ENCODE results near the gene ENTPD2.
"Not testable (repeated sequence)": the region's sequence is repeated elsewhere in the genome, so short reads cannot be mapped to it uniquely, and the experiment has no call there.

ENTPD2 gene

DNA sequence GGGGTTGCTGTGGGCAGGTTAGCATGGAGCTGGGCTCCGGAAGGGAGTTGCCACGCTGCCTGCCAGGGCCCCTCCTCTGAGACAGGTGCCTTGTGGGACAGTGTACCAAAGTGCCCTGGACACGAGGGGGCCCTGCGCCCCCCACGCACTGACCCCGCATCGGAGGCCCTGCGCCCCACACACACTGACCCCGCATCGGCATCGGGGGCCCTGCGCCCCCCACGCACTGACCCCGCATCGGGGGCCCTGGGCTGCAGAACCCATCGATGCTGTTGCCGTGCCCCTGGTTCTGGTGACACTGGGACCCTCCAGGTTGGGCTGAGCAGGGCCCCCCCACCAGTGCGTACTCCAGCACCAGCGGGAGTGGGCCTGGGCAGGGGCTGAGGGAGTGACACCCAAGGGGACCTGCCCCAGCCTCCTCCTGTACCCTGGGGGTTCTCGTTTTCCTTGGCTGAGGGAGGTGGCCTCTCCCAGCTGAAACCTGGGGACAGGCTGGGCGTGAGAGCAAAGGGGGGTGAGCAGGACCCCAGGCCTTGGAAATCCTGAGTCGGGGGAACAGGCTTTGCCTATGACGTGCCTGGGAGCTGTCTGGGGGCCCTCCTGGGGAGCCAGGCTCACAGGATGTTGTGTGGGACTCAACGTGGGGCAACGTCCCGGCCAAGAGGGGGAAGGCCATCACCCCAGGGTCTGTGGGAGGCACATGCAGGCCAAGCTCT, 9.6 kb upstream of the ENTPD2 start:
- DNase-seq = no peak

- DNase-seq = not testable (repeated sequence)
These were observed 8.9 kb upstream of the ENTPD2 start for GRCh38 chr9:137062798-137063197.

- DNase-seq = no peak
These were observed 8.5 kb upstream of the ENTPD2 start for GRCh38 chr9:137062384-137062783.

DNA sequence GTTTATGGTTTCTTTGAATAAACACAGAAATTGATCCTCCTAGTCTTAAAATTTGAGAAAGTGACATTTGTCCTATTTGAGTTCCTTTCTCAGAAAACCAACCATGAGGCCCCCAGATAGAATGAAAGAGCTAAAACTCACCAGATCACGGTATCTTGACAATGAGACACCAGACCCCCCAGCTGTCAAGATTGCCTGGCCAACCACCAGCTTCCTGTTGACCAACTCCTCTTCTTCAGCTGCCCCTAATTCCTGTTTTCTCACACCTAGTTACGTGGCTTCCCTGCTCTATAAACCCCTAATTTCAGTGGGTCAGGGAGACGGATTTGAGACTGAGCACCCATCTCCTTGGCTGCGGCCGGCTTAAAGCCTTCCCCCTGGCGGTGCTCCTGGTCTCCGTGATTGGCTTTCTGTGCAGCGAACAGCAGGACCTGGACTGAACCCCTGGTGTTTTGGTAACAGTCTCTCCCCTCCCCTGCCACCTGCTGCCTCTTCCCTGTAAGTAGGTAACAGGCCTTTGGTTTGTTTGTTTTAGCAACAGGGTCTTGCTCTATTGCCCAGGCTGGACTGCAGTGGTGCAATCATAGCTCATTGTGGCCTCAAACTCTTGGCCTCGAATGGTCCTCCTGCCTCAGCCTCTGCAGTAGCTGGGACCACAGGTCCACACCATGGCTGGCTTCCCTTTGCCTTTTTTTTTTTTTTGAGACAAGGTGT, 4.8 kb upstream of the ENTPD2 start:
- no peak for DNase-seq

DNA sequence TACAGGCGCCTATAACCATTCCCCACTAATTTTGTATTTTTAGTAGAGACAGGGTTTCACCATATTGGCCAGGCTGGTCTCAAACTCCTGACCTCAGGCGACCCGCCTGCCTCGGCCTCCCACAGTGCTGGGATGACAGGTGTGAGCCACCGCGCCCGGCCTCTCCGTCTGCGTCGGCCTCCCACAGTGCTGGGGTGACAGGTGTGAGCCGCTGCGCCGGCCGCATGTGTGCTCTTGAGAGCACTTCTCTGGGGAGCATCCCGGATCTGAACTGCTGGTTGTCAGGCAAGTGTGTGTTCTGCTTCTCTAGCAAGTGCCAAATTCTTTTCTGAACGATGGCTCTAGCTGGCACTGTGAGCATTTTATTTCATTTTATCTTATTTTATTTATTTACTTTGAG, 3.7 kb upstream of the ENTPD2 start:
- no peak for DNase-seq

DNA sequence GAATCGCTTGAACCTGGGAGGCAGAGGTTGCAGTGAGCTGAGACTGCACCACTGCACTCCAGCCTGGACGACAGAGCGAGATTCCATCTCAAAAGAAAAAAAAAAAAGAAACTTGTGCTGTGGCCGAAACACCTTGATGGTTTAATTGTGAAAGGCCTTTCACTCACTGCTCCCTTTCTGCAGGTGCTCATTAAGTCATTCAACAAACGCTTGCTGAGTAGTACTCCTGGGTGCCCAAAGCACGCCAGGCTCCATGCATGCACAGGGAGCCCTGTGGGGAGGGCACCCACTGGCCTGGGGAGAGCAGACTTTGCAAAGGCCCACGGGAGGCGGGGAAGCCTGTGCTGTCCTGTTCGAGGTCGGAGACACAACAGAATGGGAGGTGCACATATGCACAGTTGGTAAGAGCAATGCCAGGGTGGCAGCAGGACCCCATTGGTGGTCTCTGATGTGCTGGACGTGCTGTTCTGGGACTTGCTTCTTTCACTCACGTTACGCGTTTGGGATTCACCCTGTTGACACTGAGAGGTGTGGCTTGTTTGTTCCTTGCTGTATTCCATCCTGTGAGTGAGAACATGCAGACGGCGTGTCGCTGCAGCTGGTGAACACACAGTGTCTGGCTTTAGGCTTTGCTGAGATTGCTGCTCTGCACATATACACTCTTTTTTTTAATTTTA, 3.0 kb upstream of the ENTPD2 start:
- DNase-seq = no peak

GRCh38 chr9:137055385-137056364, 1.8 kb upstream of the ENTPD2 start:
- no peak for DNase-seq

DNA sequence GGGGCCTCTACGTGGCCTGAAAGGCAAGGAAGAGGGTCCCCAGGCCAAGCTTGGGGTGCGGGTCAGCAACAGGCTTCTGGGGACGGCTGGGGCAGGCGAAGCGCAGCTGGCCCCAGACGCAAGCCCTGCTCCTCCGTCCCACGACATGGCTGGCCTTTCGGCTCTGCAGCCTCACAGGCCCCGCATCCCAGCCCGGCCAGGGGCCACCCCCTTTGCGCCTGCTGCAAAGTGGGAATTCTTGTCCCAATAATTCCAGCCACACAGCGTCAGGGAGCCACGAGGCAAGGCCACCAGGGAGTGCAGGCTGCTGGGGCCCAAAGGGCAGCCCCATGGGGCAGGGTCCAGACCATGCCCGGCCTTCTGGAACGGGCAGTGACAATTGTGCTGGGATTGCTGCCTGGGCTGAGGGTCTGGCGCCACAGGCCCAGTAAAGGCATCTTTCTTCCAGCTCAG, 1.1 kb upstream of the ENTPD2 start:
- DNase-seq = no peak

- DNase-seq = no peak
These were observed 590 bp downstream of the ENTPD2 start for GRCh38 chr9:137052998-137053943.

DNA sequence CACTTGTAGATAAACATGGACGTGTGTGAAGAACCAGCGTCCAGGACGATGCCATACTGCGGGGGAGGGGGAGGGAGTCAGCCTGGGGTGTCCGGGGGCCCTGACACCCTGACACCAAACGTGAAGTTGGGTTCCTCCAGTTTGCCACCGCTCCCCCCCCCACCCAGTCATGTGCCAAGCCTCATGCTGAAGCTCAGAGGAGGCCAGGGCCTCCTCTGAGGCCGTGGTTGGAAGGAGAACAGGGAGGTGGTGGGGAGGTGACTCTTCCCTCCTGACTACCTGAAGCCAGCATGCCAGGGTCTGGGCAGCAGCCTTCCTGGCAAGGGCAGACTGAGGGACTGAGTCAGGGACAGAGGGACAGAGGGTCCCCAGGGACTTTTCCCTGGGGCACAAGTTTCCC, 1.6 kb downstream of the ENTPD2 start:
- DNase-seq = no peak

DNA sequence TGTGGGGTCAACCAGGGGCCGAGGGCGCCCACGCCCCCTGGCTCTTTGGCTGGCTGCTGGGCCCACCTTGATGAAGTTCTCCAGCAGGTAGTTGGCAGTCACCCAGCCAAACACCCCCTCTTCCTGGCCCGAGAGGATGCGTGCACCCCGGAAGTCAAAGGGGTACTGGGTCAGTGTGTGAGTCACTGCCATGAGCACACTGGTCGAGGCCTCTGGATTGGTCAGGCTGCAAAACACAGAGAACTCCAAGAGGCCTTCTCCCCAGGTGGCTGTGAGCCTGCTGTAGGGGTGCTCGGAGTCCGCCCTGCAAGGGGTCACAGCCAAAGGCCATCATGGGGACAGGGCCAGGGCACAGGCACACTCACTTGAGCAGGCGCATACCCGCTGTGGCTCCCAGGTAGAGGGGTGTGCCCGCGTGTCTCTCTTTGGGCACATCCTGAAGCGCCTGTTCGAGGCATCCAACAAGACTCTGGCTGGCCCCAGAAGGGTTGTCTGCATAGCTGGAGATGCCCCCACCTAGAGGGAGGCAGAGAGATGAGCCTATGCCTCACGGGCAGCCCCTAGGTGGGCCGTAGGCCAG, 2.6 kb downstream of the ENTPD2 start:
- DNase-seq = no peak

- no peak for DNase-seq
These were observed 3.3 kb downstream of the ENTPD2 start for GRCh38 chr9:137050570-137050969.

- peak; percentile 53 for DNase-seq
These were observed 4.1 kb downstream of the ENTPD2 start for GRCh38 chr9:137049544-137050449.

GRCh38 chr9:137048655-137049543, 5.0 kb downstream of the ENTPD2 start:
- no peak for DNase-seq

GRCh38 chr9:137046088-137046787, 7.6 kb downstream of the ENTPD2 start, which contains the start of gene NPDC1:
TSS of gene NPDC1 (minus strand) at chr9:137046177. CDS start at chr9:137045989, 188 bp downstream.
- DNase-seq = peak; percentile 85

- DNase-seq = no peak
These were observed 8.4 kb downstream of the ENTPD2 start for GRCh38 chr9:137045294-137046087.

GRCh38 chr9:137044502-137045177, 9.2 kb downstream of the ENTPD2 start:
- no peak for DNase-seq
